MCF 10A (cell line): ENCODE results near the gene ISCA1. TPM values are rescaled to one million over a fixed set of nuclear protein-coding genes. Genes with fewer than 3 reads are reported as not detected.
A peak's percentile ranks its signal among the peaks of the same experiment; 100 is the strongest.

Experiments
- BruUV-seq: library from RNA; stranded (reverse); fragments of 400-500 nt; replicated peaks from 2 replicates; lab custom pipeline; 2021; lab: Mats Ljungman, UMichigan
- CTCF ChIA-PET: fragments of 300-600 bp; sonication (Branson Sonifier 250); formaldehyde crosslinking; extraction: SDS; loops from one replicate; lab custom pipeline; 2021; ENCODE audit warnings: antibody characterized with exemption, inconsistent platforms; lab: Yijun Ruan, JAX
- POLR2A ChIA-PET: fragments of 300-600, 350-650 bp; sonication (Branson Sonifier 250); formaldehyde crosslinking; extraction: SDS; loops from one replicate; lab custom pipeline; 2020; ENCODE audit warnings: antibody characterized with exemption, inconsistent platforms; lab: Yijun Ruan, JAX
- DNase-seq: peaks from one replicate; pipeline ENCODE4 v3.0.0-alpha.2; 2018; ENCODE audit not compliant: unreplicated experiment
- H3K27ac Mint-ChIP-seq: one replicate; pipeline ENCODE4 v1.8.0; 2022; ENCODE audit warnings: mild to moderate bottlenecking, low read depth, mixed read lengths; ENCODE audit not compliant: unreplicated experiment
- H3K27me3 Mint-ChIP-seq: one replicate; pipeline ENCODE4 v1.8.0; 2022; ENCODE audit warnings: mixed read lengths; ENCODE audit not compliant: insufficient read depth, unreplicated experiment
- H3K36me3 Mint-ChIP-seq: one replicate; pipeline ENCODE4 v1.8.0; 2022; ENCODE audit warnings: mild to moderate bottlenecking, moderate library complexity, mixed read lengths; ENCODE audit not compliant: insufficient read depth, unreplicated experiment
- H3K4me1 Mint-ChIP-seq: one replicate; pipeline ENCODE4 v1.8.0; 2022; ENCODE audit warnings: mixed read lengths; ENCODE audit not compliant: insufficient read depth, unreplicated experiment
- H3K4me3 Mint-ChIP-seq: one replicate; pipeline ENCODE4 v1.8.0; 2022; ENCODE audit warnings: mild to moderate bottlenecking, moderate library complexity, mixed read lengths; ENCODE audit not compliant: unreplicated experiment
- H3K9me3 Mint-ChIP-seq: one replicate; pipeline ENCODE4 v1.8.0; 2022; ENCODE audit warnings: mixed read lengths; ENCODE audit not compliant: unreplicated experiment
- intact Hi-C: fragments of 100-400 bp; cut with micrococcal nuclease; formaldehyde crosslinking; loops from 2 replicates; pipeline ENCODE4 v1.14.1; 2022
- total RNA-seq: library from RNA; stranded (reverse); gene quantifications from 2 replicates; pipeline ENCODE4 v1.2.3, GENCODE V29; 2022
- TF ChIP-seq, protein P1 (sequence below): fragments of 200-600 bp; IDR thresholded peaks from one replicate; pipeline ENCODE4 v1.8.0; 2022; ENCODE audit warnings: antibody characterized with exemption, mild to moderate bottlenecking; ENCODE audit not compliant: unreplicated experiment

ISCA1 gene
- total RNA-seq, 1 experiment from 2014 or later, result 31.1 TPM

- H3K27ac Mint-ChIP-seq, result no peak overlapping the region
- CTCF ChIA-PET, result interaction anchor here (1.0 kb wide), 1 partner anchor 9 kb away, joined by 5 read pairs; no protein-coding TSS in a partner anchor
- H3K27me3 Mint-ChIP-seq, result peaks cover 29% of the 10 kb centered on the region
- peaks cover 9% of the 10 kb centered on the region for H3K9me3 Mint-ChIP-seq
- no peaks in the 10 kb centered on the region for H3K4me1 Mint-ChIP-seq
- H3K36me3 Mint-ChIP-seq, result no peaks in the 10 kb centered on the region
- POLR2A ChIA-PET, result no interaction called here
- intact Hi-C loops, result no loop called here
- no TSS peak for BruUV-seq
- no peak overlapping the region for H3K4me3 Mint-ChIP-seq
- no peak for DNase-seq
- TF ChIP-seq, protein P1, sequence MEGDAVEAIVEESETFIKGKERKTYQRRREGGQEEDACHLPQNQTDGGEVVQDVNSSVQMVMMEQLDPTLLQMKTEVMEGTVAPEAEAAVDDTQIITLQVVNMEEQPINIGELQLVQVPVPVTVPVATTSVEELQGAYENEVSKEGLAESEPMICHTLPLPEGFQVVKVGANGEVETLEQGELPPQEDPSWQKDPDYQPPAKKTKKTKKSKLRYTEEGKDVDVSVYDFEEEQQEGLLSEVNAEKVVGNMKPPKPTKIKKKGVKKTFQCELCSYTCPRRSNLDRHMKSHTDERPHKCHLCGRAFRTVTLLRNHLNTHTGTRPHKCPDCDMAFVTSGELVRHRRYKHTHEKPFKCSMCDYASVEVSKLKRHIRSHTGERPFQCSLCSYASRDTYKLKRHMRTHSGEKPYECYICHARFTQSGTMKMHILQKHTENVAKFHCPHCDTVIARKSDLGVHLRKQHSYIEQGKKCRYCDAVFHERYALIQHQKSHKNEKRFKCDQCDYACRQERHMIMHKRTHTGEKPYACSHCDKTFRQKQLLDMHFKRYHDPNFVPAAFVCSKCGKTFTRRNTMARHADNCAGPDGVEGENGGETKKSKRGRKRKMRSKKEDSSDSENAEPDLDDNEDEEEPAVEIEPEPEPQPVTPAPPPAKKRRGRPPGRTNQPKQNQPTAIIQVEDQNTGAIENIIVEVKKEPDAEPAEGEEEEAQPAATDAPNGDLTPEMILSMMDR, result no peak
These were observed 51.5 kb downstream of the ISCA1 start for GRCh38 chr9:86230858-86231257.

- POLR2A ChIA-PET, result interaction anchor here (0.8 kb wide), 1 partner anchor 9 kb away, joined by 3 read pairs; no protein-coding TSS in a partner anchor
- Mint-ChIP-seq H3K4me1 (no peaks in the 10 kb centered on the region), H3K36me3 (no peaks in the 10 kb centered on the region), H3K9me3 (no peaks in the 10 kb centered on the region), H3K4me3 (no peak overlapping the region), H3K27ac (no peak overlapping the region), H3K27me3 (no peaks in the 10 kb centered on the region)
- TF ChIP-seq, protein P1, result no peak
- no TSS peak for BruUV-seq
- intact Hi-C loops, result no loop called here
- CTCF ChIA-PET, result interaction anchor here (2.8 to 3.4 kb wide), 2 partner anchors 17 to 21 kb away, joined by 15 to 16 read pairs; no protein-coding TSS in a partner anchor
- no peak for DNase-seq
These were observed 59.7 kb downstream of the ISCA1 start for GRCh38 chr9:86222667-86223066.

- DNase-seq, result no peak
- Mint-ChIP-seq H3K27ac (no peak overlapping the region), H3K4me1 (no peaks in the 10 kb centered on the region), H3K36me3 (no peaks in the 10 kb centered on the region), H3K4me3 (no peak overlapping the region), H3K27me3 (no peaks in the 10 kb centered on the region), H3K9me3 (no peaks in the 10 kb centered on the region)
- no TSS peak for BruUV-seq
- ChIA-PET POLR2A (no interaction called here), CTCF (interaction anchor here (0.5 to 1.1 kb wide), 3 partner anchors 17 to 617 kb away, joined by 3 to 6 read pairs (median 3); no protein-coding TSS in a partner anchor)
- TF ChIP-seq, protein P1, result no peak
- intact Hi-C loops, result no loop called here
These were observed 62.7 kb downstream of the ISCA1 start for GRCh38 chr9:86219606-86220005.

DNA sequence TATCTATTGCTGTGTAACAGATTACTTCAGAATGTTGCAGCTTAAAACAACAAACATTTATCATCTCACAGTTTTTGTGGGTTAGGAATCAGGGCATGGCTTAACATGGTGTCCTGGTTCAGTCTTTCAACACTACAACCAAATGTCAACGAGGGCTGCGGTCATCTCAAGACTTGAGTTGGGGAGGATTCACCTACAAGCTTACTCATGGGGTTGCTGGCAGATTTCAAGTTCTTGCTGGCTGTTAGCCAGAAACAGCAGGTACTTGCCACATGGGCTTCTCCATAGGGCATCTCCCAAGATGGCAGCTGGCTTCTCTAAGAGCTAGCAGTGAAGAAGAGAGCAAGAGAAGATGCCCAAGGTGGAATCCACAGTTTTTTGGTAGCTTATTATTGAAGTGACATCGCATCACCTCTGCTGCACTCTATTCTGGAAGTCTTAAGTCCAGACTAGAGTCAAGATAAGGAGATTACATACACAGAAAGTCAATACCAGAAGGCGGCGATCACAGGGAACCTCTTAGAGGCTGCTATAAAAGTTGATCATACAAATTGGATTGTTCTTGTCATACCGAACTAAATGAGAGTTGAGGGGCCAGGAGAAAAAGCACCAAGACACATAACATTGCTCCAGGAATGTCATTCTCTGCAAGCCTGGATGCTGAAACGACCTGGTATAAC is 65.1 kb downstream of the ISCA1 start:
- Mint-ChIP-seq H3K4me3 (no peak overlapping the region), H3K36me3 (no peaks in the 10 kb centered on the region), H3K27me3 (no peaks in the 10 kb centered on the region), H3K9me3 (no peaks in the 10 kb centered on the region), H3K27ac (peak overlapping the region; percentile 73), H3K4me1 (no peaks in the 10 kb centered on the region)
- ChIA-PET POLR2A (interaction anchor here (0.6 kb wide), 1 partner anchor 122 kb away, joined by 3 read pairs; no protein-coding TSS in a partner anchor), CTCF (interaction anchor here (0.5 to 2.2 kb wide), 4 partner anchors 15 to 554 kb away, joined by 3 to 17 read pairs (median 3); no protein-coding TSS in a partner anchor)
- peak; percentile 61 for DNase-seq
- TF ChIP-seq, protein P1, result no peak
- intact Hi-C loops, result no loop called here
- no TSS peak for BruUV-seq
